DOHH2 (cell line): ENCODE results near the gene DACT2.

ENCODE experiments used
- H3F3A ChIP-seq: fragments of 200-600 bp; sonication (generic), shearing (Covaris generic); 2 replicates; pipeline ENCODE4 v1.6.0; 2016; ENCODE audit warnings: antibody characterized with exemption, mild to moderate bottlenecking; ENCODE audit not compliant: control insufficient read depth, insufficient read depth
- H3K27ac ChIP-seq: fragments of 200-600 bp; sonication (generic); 2 replicates; pipeline ENCODE4 v1.5.1; 2014; ENCODE audit warnings: low read depth, mild to moderate bottlenecking, low read length, moderate library complexity
- H3K27me3 ChIP-seq: fragments of 200-600 bp; sonication (generic); 2 replicates; pipeline ENCODE4 v1.6.1; 2014; ENCODE audit warnings: mild to moderate bottlenecking, low read length, mixed read lengths; ENCODE audit not compliant: control insufficient read depth
- H3K36me3 ChIP-seq: fragments of 200-600 bp; sonication (generic); 2 replicates; pipeline ENCODE4 v1.6.1; 2014; ENCODE audit warnings: mild to moderate bottlenecking, low read length, moderate library complexity, mixed read lengths; ENCODE audit not compliant: control insufficient read depth
- H3K4me1 ChIP-seq: fragments of 200-600 bp; sonication (generic); 2 replicates; pipeline ENCODE4 v1.6.1; 2014; ENCODE audit warnings: mild to moderate bottlenecking, low read length, mixed read lengths; ENCODE audit not compliant: control insufficient read depth
- H3K4me2 ChIP-seq: fragments of 200-600 bp; sonication (generic); 2 replicates; pipeline ENCODE4 v1.6.0; 2014; ENCODE audit warnings: mild to moderate bottlenecking, low read length, moderate library complexity
- H3K4me3 ChIP-seq: fragments of 200-600 bp; sonication (generic); 2 replicates; pipeline ENCODE4 v1.5.1; 2014; ENCODE audit warnings: mild to moderate bottlenecking, low read length, mixed read lengths
- H3K79me2 ChIP-seq: fragments of 200-600 bp; sonication (generic); 2 replicates; pipeline ENCODE4 v1.6.1; 2014; ENCODE audit warnings: mild to moderate bottlenecking, low read length, mixed read lengths; ENCODE audit not compliant: control insufficient read depth
- H3K9me2 ChIP-seq: fragments of 200-600 bp; sonication (generic); replicated peaks from 2 replicates; pipeline ENCODE4 v1.6.1; 2014; ENCODE audit warnings: mild to moderate bottlenecking, low read length, mixed read lengths; ENCODE audit not compliant: control insufficient read depth
- H3K9me3 ChIP-seq: fragments of 200-600 bp; sonication (generic); 2 replicates; pipeline ENCODE4 v1.6.1; 2014; ENCODE audit warnings: antibody characterized with exemption, low read length, mixed read lengths; ENCODE audit not compliant: control insufficient read depth, insufficient read depth
- H4K20me1 ChIP-seq: fragments of 200-600 bp; sonication (generic); 2 replicates; pipeline ENCODE4 v1.6.0; 2014; ENCODE audit warnings: low read depth, mild to moderate bottlenecking, antibody characterized with exemption, low read length, moderate library complexity; ENCODE audit not compliant: control insufficient read depth, insufficient read depth
- CTCF ChIP-seq: fragments of 200-600 bp; sonication (generic); IDR thresholded peaks from one replicate; pipeline ENCODE4 v1.5.1; 2014; ENCODE audit warnings: antibody characterized with exemption, mild to moderate bottlenecking, low read depth, low read length; ENCODE audit not compliant: poor library complexity, severe bottlenecking
- EZH2phosphoT487 ChIP-seq: fragments of 200-600 bp; sonication (generic); IDR thresholded peaks from 2 replicates; pipeline ENCODE4 v1.6.1; 2017; ENCODE audit warnings: borderline replicate concordance, mild to moderate bottlenecking, antibody characterized with exemption, low read length, moderate library complexity, mixed read lengths

Gene DACT2

DNA sequence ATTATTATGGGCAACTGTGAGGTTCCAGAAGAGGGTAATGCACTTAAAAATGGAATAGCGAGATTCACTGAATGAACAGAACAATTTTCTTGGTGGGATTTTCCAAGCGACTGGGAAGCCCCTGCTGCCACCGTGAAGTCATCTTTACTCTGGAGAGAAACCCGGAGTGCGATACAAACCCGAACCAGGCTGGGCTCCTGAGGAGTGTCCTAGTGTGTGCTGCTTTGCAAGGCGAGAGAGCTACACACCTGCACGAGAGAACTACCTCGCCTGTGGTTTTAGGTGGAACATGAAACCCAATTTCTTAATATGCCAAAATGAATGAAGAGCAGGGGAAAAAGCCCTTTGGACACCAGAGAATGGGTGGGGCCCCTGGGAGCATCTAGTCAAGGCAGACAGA, 33.5 kb upstream of the DACT2 start:
- Histone ChIP-seq H3K27me3 (no peaks in the 10 kb centered on the region), H3K4me2 (no peak overlapping the region), H3K4me1 (no peaks in the 10 kb centered on the region), H4K20me1 (no peaks in the 10 kb centered on the region), H3K9me3 (peaks cover 7% of the 10 kb centered on the region; the same call in 1 of the 2 replicates), H3K4me3 (no peak overlapping the region), H3K27ac (no peak overlapping the region), H3F3A (no peaks in the 10 kb centered on the region), H3K79me2 (no peaks in the 10 kb centered on the region), H3K9me2 (no peaks in the 10 kb centered on the region), H3K36me3 (no peaks in the 10 kb centered on the region)
- no peak for TF ChIP-seq EZH2phosphoT487
- TF ChIP-seq CTCF, result no peak

DNA sequence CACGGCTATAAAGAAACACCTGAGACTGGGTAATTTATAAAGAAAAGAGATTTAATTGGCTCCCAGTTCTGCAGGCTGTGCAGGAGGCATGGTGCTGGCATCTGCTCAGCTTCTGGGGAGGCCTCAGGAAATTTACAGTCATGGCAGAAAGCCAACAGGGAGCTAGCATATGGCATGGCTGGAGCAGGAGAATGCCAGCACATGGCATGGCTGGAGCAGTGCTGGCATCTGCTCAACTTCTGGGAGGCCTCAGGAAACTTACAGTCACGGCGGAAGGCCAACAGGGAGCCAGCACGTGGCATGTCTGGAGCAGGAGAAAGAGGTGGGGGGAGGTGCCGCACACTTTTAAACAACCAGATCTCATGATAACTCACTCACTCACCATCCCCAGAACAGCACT, 32.5 kb upstream of the DACT2 start:
- H3K4me3 ChIP-seq, result no peak overlapping the region
- H3K27me3 ChIP-seq, result no peaks in the 10 kb centered on the region
- no peaks in the 10 kb centered on the region for H4K20me1 ChIP-seq
- H3K27ac ChIP-seq, result no peak overlapping the region
- no peaks in the 10 kb centered on the region for H3K4me1 ChIP-seq
- H3K9me3 ChIP-seq, result peaks cover 7% of the 10 kb centered on the region; the same call in 1 of the 2 replicates
- H3F3A ChIP-seq, result no peaks in the 10 kb centered on the region
- TF ChIP-seq CTCF (no peak), EZH2phosphoT487 (no peak)
- no peaks in the 10 kb centered on the region for H3K9me2 ChIP-seq
- H3K79me2 ChIP-seq, result no peaks in the 10 kb centered on the region
- no peaks in the 10 kb centered on the region for H3K36me3 ChIP-seq
- no peak overlapping the region for H3K4me2 ChIP-seq

- Histone ChIP-seq H3K36me3 (no peaks in the 10 kb centered on the region), H3K4me3 (no peak overlapping the region), H3K9me3 (peaks cover 4% of the 10 kb centered on the region; the same call in 1 of the 2 replicates), H3K27me3 (no peaks in the 10 kb centered on the region), H3K79me2 (no peaks in the 10 kb centered on the region), H4K20me1 (no peaks in the 10 kb centered on the region), H3K4me2 (no peak overlapping the region), H3K4me1 (no peaks in the 10 kb centered on the region), H3K9me2 (no peaks in the 10 kb centered on the region), H3F3A (no peaks in the 10 kb centered on the region), H3K27ac (no peak overlapping the region)
- no peak for TF ChIP-seq EZH2phosphoT487
- no peak for TF ChIP-seq CTCF
Measured at GRCh38 chr6:168349718-168350210, 30.2 kb upstream of the DACT2 start.

DNA sequence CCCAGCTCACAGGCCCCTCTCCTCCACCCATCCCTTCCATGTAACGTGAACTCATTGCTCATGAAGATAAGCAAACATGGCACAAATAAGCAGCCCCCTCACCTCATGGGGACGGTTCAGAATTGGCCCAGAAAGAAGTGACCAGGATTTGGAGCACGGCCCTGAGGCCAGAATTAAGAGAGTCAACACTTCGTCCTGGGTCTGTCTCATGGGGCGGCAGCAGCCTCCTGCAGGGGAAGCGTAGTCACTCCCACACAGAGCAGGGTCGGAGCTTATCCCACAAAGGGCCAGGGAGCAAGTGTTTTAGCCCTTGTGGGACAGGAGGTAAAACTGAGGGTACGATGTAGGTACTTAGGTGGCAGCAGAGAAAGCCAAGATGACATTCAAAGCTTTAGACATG, 28.6 kb upstream of the DACT2 start:
- TF ChIP-seq EZH2phosphoT487 (no peak), CTCF (no peak)
- H3K9me2 ChIP-seq, result no peaks in the 10 kb centered on the region
- H3K9me3 ChIP-seq, result peaks cover 10% of the 10 kb centered on the region; the same call in 1 of the 2 replicates
- no peak overlapping the region for H3K4me3 ChIP-seq
- H3K4me2 ChIP-seq, result no peak overlapping the region
- no peaks in the 10 kb centered on the region for H3K36me3 ChIP-seq
- H3F3A ChIP-seq, result no peaks in the 10 kb centered on the region
- H3K79me2 ChIP-seq, result no peaks in the 10 kb centered on the region
- H3K27me3 ChIP-seq, result no peaks in the 10 kb centered on the region
- H3K4me1 ChIP-seq, result no peaks in the 10 kb centered on the region
- no peaks in the 10 kb centered on the region for H4K20me1 ChIP-seq
- no peak overlapping the region for H3K27ac ChIP-seq
